22Rv1 (cell line): ENCODE results near the gene PARP4.

Experiments
- ZFX ChIP-seq: fragments of 450-650 bp; IDR thresholded peaks from 2 replicates; pipeline ENCODE4 v1.6.1; 2017; ENCODE audit warnings: antibody characterized with exemption, borderline replicate concordance
- TF ChIP-seq, protein P1 (sequence below): fragments of 450-650 bp; IDR thresholded peaks from 2 replicates; pipeline ENCODE4 v1.5.1; 2017; ENCODE audit warnings: mild to moderate bottlenecking

DNA sequence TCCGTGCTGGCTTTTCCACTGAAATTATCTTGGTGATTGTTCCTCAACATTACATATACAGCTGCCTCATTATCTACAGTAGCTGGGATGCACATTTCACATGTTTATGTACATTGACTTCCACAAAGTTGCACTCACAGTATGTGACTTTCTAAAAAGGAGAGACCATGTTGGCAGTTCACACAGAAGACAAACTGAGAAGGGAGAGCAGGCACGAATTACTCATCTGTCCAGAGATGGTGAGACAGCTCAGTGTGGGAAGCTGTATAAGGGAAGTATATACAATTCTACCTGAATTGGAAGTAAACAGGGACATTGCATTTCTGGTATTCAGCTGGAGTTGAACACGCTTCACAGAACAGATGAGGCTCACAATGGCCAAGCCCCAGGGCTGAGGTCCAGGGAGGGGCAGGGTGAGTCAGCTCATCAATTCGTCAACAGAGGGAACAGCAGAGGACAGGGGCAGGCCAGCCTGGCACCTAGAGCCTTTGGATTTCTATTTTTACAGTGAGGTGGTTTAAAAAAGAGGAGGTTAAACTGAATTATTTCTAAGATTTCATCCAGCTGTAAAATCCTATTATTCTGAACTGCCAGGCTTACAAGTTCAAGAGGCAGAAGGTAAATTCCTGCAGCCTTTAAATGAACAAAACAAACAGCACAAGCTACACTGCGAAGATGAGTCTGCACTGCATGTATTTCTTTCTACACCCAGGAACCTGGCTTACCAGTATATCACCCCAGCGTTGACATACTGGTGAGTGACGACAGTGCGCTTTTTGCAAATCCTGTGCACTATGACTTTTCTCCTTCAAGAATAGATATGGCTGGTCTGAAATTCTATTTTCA is 9.8 kb downstream of the PARP4 start:
- TF ChIP-seq, protein P1, sequence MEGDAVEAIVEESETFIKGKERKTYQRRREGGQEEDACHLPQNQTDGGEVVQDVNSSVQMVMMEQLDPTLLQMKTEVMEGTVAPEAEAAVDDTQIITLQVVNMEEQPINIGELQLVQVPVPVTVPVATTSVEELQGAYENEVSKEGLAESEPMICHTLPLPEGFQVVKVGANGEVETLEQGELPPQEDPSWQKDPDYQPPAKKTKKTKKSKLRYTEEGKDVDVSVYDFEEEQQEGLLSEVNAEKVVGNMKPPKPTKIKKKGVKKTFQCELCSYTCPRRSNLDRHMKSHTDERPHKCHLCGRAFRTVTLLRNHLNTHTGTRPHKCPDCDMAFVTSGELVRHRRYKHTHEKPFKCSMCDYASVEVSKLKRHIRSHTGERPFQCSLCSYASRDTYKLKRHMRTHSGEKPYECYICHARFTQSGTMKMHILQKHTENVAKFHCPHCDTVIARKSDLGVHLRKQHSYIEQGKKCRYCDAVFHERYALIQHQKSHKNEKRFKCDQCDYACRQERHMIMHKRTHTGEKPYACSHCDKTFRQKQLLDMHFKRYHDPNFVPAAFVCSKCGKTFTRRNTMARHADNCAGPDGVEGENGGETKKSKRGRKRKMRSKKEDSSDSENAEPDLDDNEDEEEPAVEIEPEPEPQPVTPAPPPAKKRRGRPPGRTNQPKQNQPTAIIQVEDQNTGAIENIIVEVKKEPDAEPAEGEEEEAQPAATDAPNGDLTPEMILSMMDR: no peak
- TF ChIP-seq ZFX: no peak
